ENCODE results near the gene ADK. TPM values are rescaled to one million over a fixed set of nuclear protein-coding genes. Genes with fewer than 3 reads are reported as not detected.

ADK gene
- total and polyA plus RNA-seq, 2 of the 13 experiments (the other 11 are each of a cell fraction or from before 2014, with no cell fraction given), result 48.6 to 79.1 TPM

GRCh38 chr10:74176380-74177139 is 25.5 kb downstream of the ADK start (continued):
- TF ChIP-seq ARID4A (CRISPR knock-in tag; IDR thresholded peaks at IDR 0.05; ENCODE audit: borderline replicate concordance) (peak; percentile 94), ZNF251 (CRISPR knock-in tag; IDR thresholded peaks at IDR 0.05) (peak; percentile 42), RNF2 (conservative IDR thresholded peaks at IDR 0.05; ENCODE audit: low read depth) (peak; percentile 78; the same call in 1 of the 2 replicates), ZNF737 (CRISPR knock-in tag; IDR thresholded peaks at IDR 0.05; ENCODE audit: borderline replicate concordance) (no peak), ZNF792 (CRISPR knock-in tag; IDR thresholded peaks at IDR 0.05) (peak; percentile 88), ZNF17 (CRISPR knock-in tag; IDR thresholded peaks at IDR 0.05) (no peak), HNRNPLL (IDR thresholded peaks at IDR 0.05; ENCODE audit: low read depth, low read length, poor library complexity, severe bottlenecking) (peak; percentile 81), ZBTB14 (CRISPR knock-in tag; IDR thresholded peaks at IDR 0.05) (peak; percentile 67), CEBPZ (IDR thresholded peaks at IDR 0.05; ENCODE audit: low read length) (no peak), ZNF232 (CRISPR knock-in tag; IDR thresholded peaks at IDR 0.05; ENCODE audit: borderline replicate concordance) (peak; percentile 53; the same call in 1 of the 2 replicates), SMAD3 (CRISPR knock-in tag; IDR thresholded peaks at IDR 0.05) (no peak; the same call in 1 of the 2 replicates), PRDM4 (CRISPR knock-in tag; IDR thresholded peaks at IDR 0.05; ENCODE audit: borderline replicate concordance) (no peak), ZNF780A (CRISPR knock-in tag; IDR thresholded peaks at IDR 0.05) (no peak; the same call in 1 of the 2 replicates), ZNF484 (CRISPR knock-in tag; IDR thresholded peaks at IDR 0.05; ENCODE audit: borderline replicate concordance, low read depth) (no peak), GLMP (CRISPR knock-in tag; IDR thresholded peaks at IDR 0.05; ENCODE audit: borderline replicate concordance) (no peak), ARNT (IDR thresholded peaks at IDR 0.05) (no peak)
